GM19043 (cell line): ENCODE data around the gene IGFBPL1.
"Not testable (repeated sequence)": the region's sequence is repeated elsewhere in the genome, so short reads cannot be mapped to it uniquely, and the experiment has no call there.

Experiments used
- ATAC-seq: cut with Tn5 transposase; IDR thresholded peaks from one replicate; pipeline ENCODE4 v1.9.1; 2021; ENCODE audit warnings: low read depth; ENCODE audit not compliant: unreplicated experiment

Gene IGFBPL1

DNA sequence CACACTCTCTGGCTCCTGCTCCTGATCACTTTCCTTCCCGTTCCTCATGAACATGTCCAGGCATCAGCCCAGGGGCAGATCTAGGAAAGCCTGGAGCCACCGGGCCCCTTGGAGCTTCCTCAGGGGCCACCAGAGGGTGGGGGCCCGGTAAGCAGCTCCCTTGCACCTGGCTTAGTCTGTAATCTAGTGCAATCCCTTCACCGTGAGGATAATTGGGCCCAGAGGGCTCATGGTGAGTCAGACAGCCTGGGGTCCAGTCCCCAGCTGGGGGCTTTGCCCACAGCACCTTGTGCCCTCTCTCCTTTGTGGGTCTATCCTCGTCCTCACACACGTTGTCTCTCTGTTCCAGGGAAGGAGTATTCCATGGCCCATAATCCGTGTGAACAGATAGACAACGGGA is 42.1 kb downstream of the IGFBPL1 start:
- ATAC-seq, result no peak

- no peak for ATAC-seq
These were observed 43.3 kb downstream of the IGFBPL1 start for GRCh38 chr9:38380872-38381534.

- no peak for ATAC-seq
These were observed 43.9 kb downstream of the IGFBPL1 start for GRCh38 chr9:38380230-38380871.

- not testable (repeated sequence) for ATAC-seq
These were observed 46.7 kb downstream of the IGFBPL1 start for GRCh38 chr9:38377336-38378083.

- ATAC-seq, result no peak
These were observed 48.1 kb downstream of the IGFBPL1 start for GRCh38 chr9:38376021-38376670.

DNA sequence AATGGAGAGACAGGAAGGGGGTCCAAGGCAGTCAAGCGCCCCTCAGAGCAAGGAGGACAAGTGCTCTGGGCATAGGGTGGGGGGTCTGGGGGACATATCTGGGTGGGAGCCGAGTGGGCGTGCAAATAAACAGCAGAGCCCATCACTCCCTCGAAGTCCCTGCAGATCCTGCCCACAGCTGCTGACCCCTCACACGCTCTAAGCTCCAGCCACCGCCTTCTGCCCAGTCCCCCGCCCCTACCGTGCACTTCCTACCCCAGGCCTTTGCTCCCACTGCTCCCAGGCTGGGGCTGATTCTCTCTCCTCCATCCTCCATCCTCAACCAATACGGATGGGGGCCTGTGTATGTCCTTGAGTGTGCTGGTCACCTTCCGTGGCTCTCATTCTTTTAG is 48.7 kb downstream of the IGFBPL1 start:
- no peak for ATAC-seq

DNA sequence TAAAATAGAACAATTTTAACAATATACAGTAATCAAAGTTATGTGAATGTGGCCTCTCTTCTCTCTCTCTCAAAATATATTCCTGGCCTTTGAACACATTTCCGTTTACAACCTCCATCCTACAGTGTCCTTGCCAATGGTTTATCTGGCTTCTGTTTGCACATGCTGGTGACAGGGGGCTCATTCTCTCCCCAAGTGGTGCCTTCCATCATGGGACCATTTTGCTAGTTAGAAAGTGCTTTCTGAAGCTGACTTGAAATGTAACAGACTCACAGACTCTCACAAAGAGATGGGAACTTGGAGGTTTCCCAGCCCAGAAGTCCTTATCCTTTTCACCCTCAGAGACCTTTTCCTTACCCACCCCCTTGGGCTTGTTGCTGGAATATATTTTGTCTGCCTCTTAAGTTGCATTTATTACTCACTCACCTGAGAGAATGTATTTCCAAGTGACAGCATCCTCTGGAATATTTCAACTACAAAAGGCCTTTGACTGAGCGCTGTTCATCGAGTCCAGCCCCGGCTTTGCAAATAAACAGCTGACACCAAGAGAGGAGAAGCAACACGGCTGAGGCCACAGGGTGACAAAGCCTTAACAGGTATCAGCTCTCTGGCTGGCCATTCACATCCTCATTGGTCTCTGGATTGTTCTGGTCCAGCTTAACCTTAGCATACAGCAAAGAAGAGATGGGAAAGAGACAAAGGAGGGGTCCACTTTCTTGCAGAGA is 49.2 kb downstream of the IGFBPL1 start:
- ATAC-seq, result no peak

DNA sequence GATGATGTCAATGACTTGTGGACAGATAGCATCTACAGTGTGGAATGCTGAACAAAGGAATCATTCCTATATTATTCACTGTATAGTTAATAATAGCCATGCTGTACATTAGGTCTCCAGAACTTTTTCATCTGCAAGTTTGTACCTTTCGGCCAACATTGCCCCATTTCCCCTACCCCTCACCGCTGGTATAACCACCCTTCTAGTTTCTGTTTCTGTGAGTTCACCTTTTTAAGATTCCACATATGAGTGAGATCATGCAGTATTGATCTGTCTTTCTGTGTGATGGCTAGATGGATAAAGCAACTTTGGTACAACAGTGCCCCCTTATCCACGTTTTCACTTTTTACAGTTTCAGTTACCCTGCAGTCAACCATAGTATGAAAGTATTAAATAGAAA is 50.6 kb downstream of the IGFBPL1 start:
- ATAC-seq, result no peak

GRCh38 chr9:38372762-38373619 is 51.3 kb downstream of the IGFBPL1 start:
- ATAC-seq, result no peak

DNA sequence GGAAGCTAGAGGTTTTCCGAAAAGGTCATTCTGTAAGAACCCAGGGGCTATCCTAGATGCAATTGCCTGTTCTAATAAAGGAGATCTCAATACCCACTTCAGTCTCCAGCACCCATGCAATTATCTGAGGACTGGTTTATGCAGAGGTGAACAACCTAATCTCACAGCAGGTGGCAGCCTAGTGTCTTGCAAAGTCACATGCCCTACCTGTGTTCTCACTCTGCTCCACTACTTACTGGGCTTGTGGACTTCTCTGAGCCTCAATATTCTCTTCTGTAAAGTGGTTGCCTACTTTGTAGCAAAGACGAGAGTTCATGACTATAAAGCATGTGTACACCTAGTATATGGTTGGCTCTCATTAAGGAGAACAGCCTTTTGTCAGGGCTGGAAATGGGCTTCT is 52.8 kb downstream of the IGFBPL1 start:
- ATAC-seq, result no peak

DNA sequence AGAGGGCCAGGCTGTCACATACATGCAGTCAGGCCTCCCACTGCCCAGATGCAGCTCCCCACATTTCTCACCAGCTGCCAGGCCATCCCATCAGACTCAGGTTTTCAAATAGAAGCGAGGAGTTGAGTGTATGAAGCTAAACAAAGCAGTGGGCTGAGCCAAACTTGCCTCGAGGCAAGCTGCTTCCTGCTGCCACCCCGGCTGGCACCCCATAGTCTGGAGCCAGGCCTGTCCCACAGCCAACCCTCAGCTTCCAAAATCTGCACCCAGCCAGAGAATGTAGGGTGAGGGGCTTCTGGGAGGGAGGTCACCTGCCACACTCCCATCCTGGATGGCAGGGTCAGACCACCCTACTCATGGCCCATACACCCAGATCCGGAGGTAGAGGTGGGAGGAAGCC is 54.1 kb downstream of the IGFBPL1 start:
- no peak for ATAC-seq

DNA sequence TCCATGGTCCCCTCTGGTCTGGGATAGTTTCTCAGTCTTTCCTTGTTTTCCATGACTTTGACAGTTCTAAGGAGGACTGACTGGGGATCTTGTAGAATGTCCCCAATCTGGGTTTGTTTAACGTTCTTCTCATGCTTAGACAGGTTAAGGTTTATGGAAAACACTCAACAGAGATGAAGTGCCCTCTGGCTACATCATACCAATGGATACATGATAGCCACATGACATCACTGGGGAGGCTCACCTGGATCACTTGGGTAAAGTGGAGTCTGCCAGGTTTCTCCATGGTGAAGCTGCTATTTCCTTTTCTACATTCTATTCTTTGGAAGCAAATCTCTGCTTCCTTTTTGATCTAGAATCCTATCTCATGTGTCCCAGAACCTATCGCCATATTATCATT is 55.5 kb downstream of the IGFBPL1 start:
- no peak for ATAC-seq

DNA sequence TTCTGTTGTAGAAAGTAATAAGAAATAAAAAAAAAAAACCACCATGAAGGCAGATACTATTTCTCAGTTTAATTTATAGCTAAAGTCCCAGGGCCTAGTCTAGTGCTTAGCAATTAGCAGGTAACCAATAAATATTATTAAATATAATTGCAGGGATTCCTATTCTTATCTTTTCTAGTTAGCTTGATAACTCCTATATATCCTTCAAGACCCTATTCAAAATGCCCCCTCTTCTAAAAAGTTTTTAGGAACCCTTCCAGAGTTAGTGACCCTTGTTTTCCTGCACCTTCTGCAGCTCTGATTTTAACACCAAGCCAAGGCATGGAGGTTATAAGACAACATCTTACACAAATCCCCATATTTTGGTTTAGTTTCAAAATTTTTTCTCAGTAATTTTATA is 56.4 kb downstream of the IGFBPL1 start:
- no peak for ATAC-seq

DNA sequence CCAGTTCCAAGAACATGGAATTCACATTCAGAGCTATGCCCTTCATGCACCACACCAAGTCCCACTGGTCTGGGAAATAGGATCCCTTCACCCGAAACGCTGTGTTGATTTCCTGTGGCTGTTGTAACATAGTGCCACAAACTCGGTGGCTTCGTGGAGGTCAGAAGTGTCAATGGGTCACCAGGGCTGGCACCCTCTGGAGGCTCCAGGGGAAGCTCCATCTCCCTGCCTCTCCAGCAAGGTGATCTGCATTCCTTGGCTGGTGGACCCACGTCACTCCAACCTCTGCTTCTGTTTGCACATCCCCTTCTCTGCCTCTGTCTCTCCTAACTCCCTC is 60.7 kb downstream of the IGFBPL1 start:
- ATAC-seq, result no peak

GRCh38 chr9:38362852-38363588 is 61.2 kb downstream of the IGFBPL1 start:
- peak; percentile 79 for ATAC-seq

GRCh38 chr9:38361473-38361850 is 62.8 kb downstream of the IGFBPL1 start:
- no peak for ATAC-seq

DNA sequence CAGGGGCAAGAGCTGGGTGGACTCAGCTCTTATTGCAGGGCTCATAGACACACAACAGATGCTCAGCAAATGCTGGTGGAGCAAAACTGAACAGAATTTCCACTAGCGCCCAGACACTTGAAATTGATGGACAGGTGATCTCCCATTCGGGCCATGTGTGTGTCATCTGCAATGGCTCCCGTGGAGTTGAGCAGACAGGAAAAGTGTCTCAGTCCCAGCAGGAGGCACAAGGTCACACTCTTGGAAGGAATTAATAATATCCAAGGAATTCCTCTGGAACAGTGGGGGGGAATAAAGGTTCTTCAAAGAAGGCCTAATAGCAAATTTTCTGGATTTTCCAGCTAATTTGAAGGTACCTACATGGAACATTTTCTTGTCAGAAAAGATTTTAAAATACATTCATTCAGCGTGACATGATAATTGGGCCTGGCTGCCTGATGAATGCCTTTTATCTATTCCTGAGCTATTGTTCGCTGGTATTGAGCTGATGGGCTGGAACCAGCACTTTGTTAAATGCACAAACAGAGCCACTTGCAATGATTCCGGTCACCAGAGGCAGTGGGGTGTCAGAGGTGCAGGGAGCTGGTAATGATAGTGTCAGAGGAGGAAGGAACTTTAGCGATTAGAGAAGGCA is 63.3 kb downstream of the IGFBPL1 start:
- no peak for ATAC-seq

DNA sequence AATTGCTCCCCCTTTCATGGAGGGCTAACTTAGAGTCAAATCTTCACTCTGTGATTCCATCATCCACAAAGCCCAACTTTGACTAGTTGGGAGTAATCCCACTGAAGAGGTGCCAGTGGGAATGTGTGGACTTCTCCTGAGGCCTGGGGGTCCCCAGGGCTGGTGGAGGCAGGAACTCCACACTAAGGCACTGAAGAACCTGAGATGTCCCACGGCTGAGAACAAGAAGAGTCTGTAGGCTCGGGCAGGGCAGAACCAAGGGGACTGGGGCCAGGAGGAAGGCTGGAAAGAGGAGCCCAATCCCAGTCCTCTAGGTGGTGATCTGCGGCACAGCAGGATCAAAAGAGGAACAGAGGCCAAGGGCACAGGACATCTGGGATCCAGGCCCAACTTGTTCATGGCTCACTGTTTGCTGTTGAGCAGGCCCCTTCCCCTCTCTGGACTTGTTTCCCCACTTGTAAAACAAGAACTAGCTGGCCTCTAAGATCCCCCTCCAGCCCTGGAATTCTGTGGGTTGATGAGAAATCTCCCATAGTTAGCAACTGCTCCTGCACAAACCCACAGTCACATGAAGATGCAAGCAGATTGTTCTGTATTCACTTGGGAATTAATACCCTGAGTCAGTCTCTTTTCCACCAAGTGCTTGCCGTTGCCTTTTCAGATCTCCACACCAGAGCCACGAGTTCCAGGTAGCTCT is 64.4 kb downstream of the IGFBPL1 start:
- no peak for ATAC-seq
